ENCODE measurements around the gene CCDC85A. TPM values are rescaled to one million over a fixed set of nuclear protein-coding genes. Genes with fewer than 3 reads are reported as not detected.

The CCDC85A gene
- total RNA-seq, 1 donor from 2014 or later: 0.43 TPM

- Histone ChIP-seq H3K9ac (no peak overlapping the region), H3K4me3 (no peak overlapping the region), H3K27ac (no peak overlapping the region), H3K27me3 (no peaks in the 10 kb centered on the region), H3F3A (ENCODE audit: low read depth) (no peaks in the 10 kb centered on the region), H3K79me2 (ENCODE audit: low read depth) (no peaks in the 10 kb centered on the region), H4K20me1 (ENCODE audit: low read depth) (no peaks in the 10 kb centered on the region), H3K36me3 (no peaks in the 10 kb centered on the region), H3K4me2 (no peak overlapping the region), H3K4me1 (no peaks in the 10 kb centered on the region), H2AFZ (replicated peaks) (no peak overlapping the region), H3K9me3 (ENCODE audit: low read depth) (no peaks in the 10 kb centered on the region)
- Mint-ChIP-seq H3K4me3 (no peak overlapping the region), H3K4me1 (no peaks in the 10 kb centered on the region), H3K36me3 (no peaks in the 10 kb centered on the region), H3K9me3 (no peaks in the 10 kb centered on the region), H3K27me3 (ENCODE audit: insufficient read depth, low read depth) (no peaks in the 10 kb centered on the region), H3K27ac (no peak overlapping the region)
- DNase-seq (ENCODE audit: low spot score): no peak
- TF ChIP-seq CTCF (IDR thresholded peaks at IDR 0.05) (no peak), EZH2phosphoT487 (IDR thresholded peaks at IDR 0.05) (no peak), EZH2 (IDR thresholded peaks at IDR 0.05) (no peak)
These were observed 142.0 kb downstream of the CCDC85A start for GRCh38 chr2:56325661-56326345.

- no peak overlapping the region for H3K4me2 ChIP-seq
- DNase-seq (ENCODE audit: low spot score): no peak
- H3K36me3 Mint-ChIP-seq: no peaks in the 10 kb centered on the region
- no peaks in the 10 kb centered on the region for H4K20me1 ChIP-seq (ENCODE audit: low read depth)
- no peaks in the 10 kb centered on the region for H3K36me3 ChIP-seq
- H3K4me3 Mint-ChIP-seq: no peak overlapping the region
- H3K9me3 Mint-ChIP-seq: no peaks in the 10 kb centered on the region
- TF ChIP-seq EZH2phosphoT487 (IDR thresholded peaks at IDR 0.05) (no peak), EZH2 (IDR thresholded peaks at IDR 0.05) (no peak), CTCF (IDR thresholded peaks at IDR 0.05) (no peak)
- no peaks in the 10 kb centered on the region for H3K27me3 ChIP-seq
- H3K27me3 Mint-ChIP-seq (ENCODE audit: insufficient read depth, low read depth): no peaks in the 10 kb centered on the region
- H3K9me3 ChIP-seq (ENCODE audit: low read depth): no peaks in the 10 kb centered on the region
- no peak overlapping the region for H3K4me3 ChIP-seq
- no peaks in the 10 kb centered on the region for H3K4me1 Mint-ChIP-seq
- no peaks in the 10 kb centered on the region for H3K4me1 ChIP-seq
- H3K27ac ChIP-seq: no peak overlapping the region
- H2AFZ ChIP-seq (replicated peaks): no peak overlapping the region
- H3F3A ChIP-seq (ENCODE audit: low read depth): no peaks in the 10 kb centered on the region
- H3K9ac ChIP-seq: no peak overlapping the region
- no peaks in the 10 kb centered on the region for H3K79me2 ChIP-seq (ENCODE audit: low read depth)
- no peak overlapping the region for H3K27ac Mint-ChIP-seq
These were observed 142.6 kb downstream of the CCDC85A start for GRCh38 chr2:56326346-56326741.

DNA sequence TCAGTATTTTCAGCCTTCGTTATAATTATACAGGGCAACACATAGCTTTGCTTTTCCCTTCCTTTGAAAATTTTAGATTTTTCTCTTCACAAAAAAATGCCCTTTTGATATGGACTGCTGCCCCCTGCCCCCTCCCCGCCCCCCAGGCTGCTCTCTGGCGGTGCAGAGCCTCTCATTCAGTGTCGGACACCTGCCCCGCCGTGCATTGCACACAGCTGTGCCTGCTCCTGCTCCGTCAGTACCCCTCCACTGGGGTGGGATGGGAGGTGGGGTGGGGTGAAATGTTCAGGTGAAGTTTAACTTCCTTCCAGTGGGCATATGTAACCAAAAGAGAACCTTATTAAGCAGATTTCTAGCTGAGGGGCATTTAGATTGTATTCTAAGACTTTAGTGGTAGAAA is 148.0 kb downstream of the CCDC85A start:
- Mint-ChIP-seq H3K36me3 (no peaks in the 10 kb centered on the region), H3K27me3 (ENCODE audit: insufficient read depth, low read depth) (no peaks in the 10 kb centered on the region), H3K27ac (no peak overlapping the region), H3K4me3 (no peak overlapping the region), H3K4me1 (no peaks in the 10 kb centered on the region), H3K9me3 (no peaks in the 10 kb centered on the region)
- Histone ChIP-seq H3K27ac (no peak overlapping the region), H4K20me1 (ENCODE audit: low read depth) (no peaks in the 10 kb centered on the region), H3K9ac (no peak overlapping the region), H3K4me2 (no peak overlapping the region), H3F3A (ENCODE audit: low read depth) (no peaks in the 10 kb centered on the region), H3K4me1 (no peaks in the 10 kb centered on the region), H3K79me2 (ENCODE audit: low read depth) (no peaks in the 10 kb centered on the region), H2AFZ (replicated peaks) (no peak overlapping the region), H3K27me3 (no peaks in the 10 kb centered on the region), H3K4me3 (no peak overlapping the region), H3K36me3 (no peaks in the 10 kb centered on the region), H3K9me3 (ENCODE audit: low read depth) (no peaks in the 10 kb centered on the region)
- DNase-seq (ENCODE audit: low spot score): no peak
- TF ChIP-seq EZH2 (IDR thresholded peaks at IDR 0.05) (no peak), CTCF (IDR thresholded peaks at IDR 0.05) (no peak), EZH2phosphoT487 (IDR thresholded peaks at IDR 0.05) (no peak)

Data from neural progenitor cell (in vitro differentiated cells).